SK-N-SH treated with all-trans-retinoic acid at 6 μM for 48 hours (cell line): ENCODE measurements around the gene PHLDA1.

Experiments
- ATAC-seq: fragments of 200-7000 bp; cut with Tn5 transposase; 3 replicates; pipeline ENCODE4 v1.9.1; 2020; ENCODE audit warnings: mild to moderate bottlenecking, moderate library complexity
- ARNTL ChIP-seq: fragments of 450-650 bp; formaldehyde crosslinking; IDR thresholded peaks from 2 replicates; pipeline ENCODE4 v1.5.0; 2020; ENCODE audit warnings: low read depth, mild to moderate bottlenecking, moderate library complexity, borderline replicate concordance
- BACH2 ChIP-seq: fragments of 250-450 bp; sonication (Bioruptor Pico); IDR thresholded peaks from 2 replicates; pipeline ENCODE4 v1.9.0; 2021; ENCODE audit warnings: mild to moderate bottlenecking, borderline replicate concordance
- CSDC2 ChIP-seq: fragments of 250-450 bp; sonication (Bioruptor Pico); IDR thresholded peaks from 2 replicates; pipeline ENCODE4 v1.5.0; 2020; ENCODE audit warnings: mild to moderate bottlenecking, moderate library complexity
- ESRRG ChIP-seq: fragments of 250-450 bp; sonication (Bioruptor Pico); IDR thresholded peaks from 2 replicates; pipeline ENCODE4 v1.6.1; 2021; ENCODE audit warnings: mild to moderate bottlenecking
- GLIS3 ChIP-seq: fragments of 250-450 bp; sonication (Bioruptor Pico); IDR thresholded peaks from 2 replicates; pipeline ENCODE4 v1.5.0; 2020; ENCODE audit warnings: mild to moderate bottlenecking, moderate library complexity
- OSR1 ChIP-seq: fragments of 250-450 bp; sonication (Bioruptor Pico); IDR thresholded peaks from 2 replicates; pipeline ENCODE4 v1.8.0; 2022; ENCODE audit warnings: moderate library complexity, mild to moderate bottlenecking, inconsistent platforms
- PATZ1 ChIP-seq: fragments of 250-450 bp; sonication (Bioruptor Pico); IDR thresholded peaks from 2 replicates; pipeline ENCODE4 v1.8.0; 2020; ENCODE audit warnings: mild to moderate bottlenecking, moderate library complexity, borderline replicate concordance
- PPARA ChIP-seq: fragments of 250-450 bp; sonication (Bioruptor Pico); IDR thresholded peaks from 2 replicates; pipeline ENCODE4 v1.5.0; 2020; ENCODE audit warnings: mild to moderate bottlenecking, borderline replicate concordance
- RARB ChIP-seq: fragments of 250-450 bp; sonication (Bioruptor Pico); IDR thresholded peaks from 2 replicates; pipeline ENCODE4 v1.8.0; 2021; ENCODE audit warnings: mild to moderate bottlenecking, moderate library complexity
- SNAI2 ChIP-seq: fragments of 250-450 bp; sonication (Bioruptor Pico); IDR thresholded peaks from 2 replicates; pipeline ENCODE4 v1.5.0; 2020; ENCODE audit warnings: mild to moderate bottlenecking, moderate library complexity
- TCF4 ChIP-seq: fragments of 250-450 bp; sonication (Bioruptor Pico); IDR thresholded peaks from 2 replicates; pipeline ENCODE4 v1.8.0; 2021; ENCODE audit warnings: mild to moderate bottlenecking, moderate library complexity, borderline replicate concordance
- TOX ChIP-seq: fragments of 250-450 bp; sonication (Bioruptor Pico); IDR thresholded peaks from 2 replicates; pipeline ENCODE4 v1.8.0; 2021; ENCODE audit warnings: mild to moderate bottlenecking, moderate library complexity, borderline replicate concordance
- TSHZ2 ChIP-seq: fragments of 250-450 bp; sonication (Bioruptor Pico); IDR thresholded peaks from 2 replicates; pipeline ENCODE4 v1.5.0; 2020; ENCODE audit warnings: mild to moderate bottlenecking, moderate library complexity
- ZC3H10 ChIP-seq: fragments of 250-450 bp; sonication (Bioruptor Pico); IDR thresholded peaks from 2 replicates; pipeline ENCODE4 v1.5.1; 2021; ENCODE audit warnings: mild to moderate bottlenecking, moderate library complexity
- ZFP3 ChIP-seq: fragments of 250-450 bp; sonication (Bioruptor Pico); IDR thresholded peaks from 2 replicates; pipeline ENCODE4 v1.5.0; 2020; ENCODE audit warnings: mild to moderate bottlenecking, moderate library complexity
- ZFP30 ChIP-seq: fragments of 450-650 bp; formaldehyde crosslinking; IDR thresholded peaks from 2 replicates; pipeline ENCODE4 v1.5.0; 2022; ENCODE audit warnings: mild to moderate bottlenecking, moderate library complexity
- ZNF565 ChIP-seq: fragments of 450-650 bp; formaldehyde crosslinking; conservative IDR thresholded peaks from 2 replicates; pipeline ENCODE4 v1.5.0; 2020; ENCODE audit warnings: low read depth, mild to moderate bottlenecking, moderate library complexity
- ZNF70 ChIP-seq: fragments of 450-650 bp; formaldehyde crosslinking; IDR thresholded peaks from 2 replicates; pipeline ENCODE4 v1.5.0; 2020; ENCODE audit warnings: mild to moderate bottlenecking, moderate library complexity
- ZNF8 ChIP-seq: fragments of 450-650 bp; formaldehyde crosslinking; IDR thresholded peaks from 2 replicates; pipeline ENCODE4 v1.5.0; 2020; ENCODE audit warnings: mild to moderate bottlenecking, moderate library complexity
- TF ChIP-seq, protein P1 (sequence below): fragments of 250-450 bp; sonication (Bioruptor Pico); IDR thresholded peaks from 2 replicates; pipeline ENCODE4 v1.5.1; 2021; ENCODE audit warnings: mild to moderate bottlenecking, moderate library complexity
- TF ChIP-seq, protein P2 (sequence below): fragments of 250-450 bp; sonication (Bioruptor Pico); IDR thresholded peaks from 2 replicates; pipeline ENCODE4 v1.8.0; 2021; ENCODE audit warnings: low read depth, mild to moderate bottlenecking, moderate library complexity, borderline replicate concordance
- TF ChIP-seq, protein P3 (sequence below): fragments of 250-450 bp; sonication (Bioruptor Pico); IDR thresholded peaks from 2 replicates; pipeline ENCODE4 v1.5.1; 2020; ENCODE audit warnings: low read depth, mild to moderate bottlenecking, moderate library complexity

Gene PHLDA1

GRCh38 chr12:76020281-76020680 is 11.3 kb downstream of the PHLDA1 start:
- no peak for TF ChIP-seq OSR1 (CRISPR knock-in tag)
- no peak for TF ChIP-seq ARNTL (CRISPR knock-in tag)
- TF ChIP-seq PPARA (CRISPR knock-in tag): no peak
- TF ChIP-seq SNAI2 (CRISPR knock-in tag): no peak
- no peak for TF ChIP-seq BACH2 (CRISPR knock-in tag)
- TF ChIP-seq, protein P1, sequence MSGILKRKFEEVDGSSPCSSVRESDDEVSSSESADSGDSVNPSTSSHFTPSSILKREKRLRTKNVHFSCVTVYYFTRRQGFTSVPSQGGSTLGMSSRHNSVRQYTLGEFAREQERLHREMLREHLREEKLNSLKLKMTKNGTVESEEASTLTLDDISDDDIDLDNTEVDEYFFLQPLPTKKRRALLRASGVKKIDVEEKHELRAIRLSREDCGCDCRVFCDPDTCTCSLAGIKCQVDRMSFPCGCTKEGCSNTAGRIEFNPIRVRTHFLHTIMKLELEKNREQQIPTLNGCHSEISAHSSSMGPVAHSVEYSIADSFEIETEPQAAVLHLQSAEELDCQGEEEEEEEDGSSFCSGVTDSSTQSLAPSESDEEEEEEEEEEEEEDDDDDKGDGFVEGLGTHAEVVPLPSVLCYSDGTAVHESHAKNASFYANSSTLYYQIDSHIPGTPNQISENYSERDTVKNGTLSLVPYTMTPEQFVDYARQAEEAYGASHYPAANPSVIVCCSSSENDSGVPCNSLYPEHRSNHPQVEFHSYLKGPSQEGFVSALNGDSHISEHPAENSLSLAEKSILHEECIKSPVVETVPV (CRISPR knock-in tag): no peak
- TF ChIP-seq, protein P2, sequence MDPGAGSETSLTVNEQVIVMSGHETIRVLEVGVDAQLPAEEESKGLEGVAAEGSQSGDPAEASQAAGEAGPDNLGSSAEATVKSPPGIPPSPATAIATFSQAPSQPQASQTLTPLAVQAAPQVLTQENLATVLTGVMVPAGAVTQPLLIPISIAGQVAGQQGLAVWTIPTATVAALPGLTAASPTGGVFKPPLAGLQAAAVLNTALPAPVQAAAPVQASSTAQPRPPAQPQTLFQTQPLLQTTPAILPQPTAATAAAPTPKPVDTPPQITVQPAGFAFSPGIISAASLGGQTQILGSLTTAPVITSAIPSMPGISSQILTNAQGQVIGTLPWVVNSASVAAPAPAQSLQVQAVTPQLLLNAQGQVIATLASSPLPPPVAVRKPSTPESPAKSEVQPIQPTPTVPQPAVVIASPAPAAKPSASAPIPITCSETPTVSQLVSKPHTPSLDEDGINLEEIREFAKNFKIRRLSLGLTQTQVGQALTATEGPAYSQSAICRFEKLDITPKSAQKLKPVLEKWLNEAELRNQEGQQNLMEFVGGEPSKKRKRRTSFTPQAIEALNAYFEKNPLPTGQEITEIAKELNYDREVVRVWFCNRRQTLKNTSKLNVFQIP (CRISPR knock-in tag): no peak
- TF ChIP-seq TSHZ2 (CRISPR knock-in tag): no peak
- no peak for TF ChIP-seq ESRRG (CRISPR knock-in tag)
- no peak for TF ChIP-seq PATZ1
- TF ChIP-seq ZNF565 (CRISPR knock-in tag): no peak
- no peak for TF ChIP-seq TOX (CRISPR knock-in tag)
- TF ChIP-seq ZNF8: no peak
- no peak for TF ChIP-seq ZNF70 (CRISPR knock-in tag)
- no peak for TF ChIP-seq ZFP3 (CRISPR knock-in tag)
- TF ChIP-seq ZFP30 (CRISPR knock-in tag): no peak
- TF ChIP-seq, protein P3, sequence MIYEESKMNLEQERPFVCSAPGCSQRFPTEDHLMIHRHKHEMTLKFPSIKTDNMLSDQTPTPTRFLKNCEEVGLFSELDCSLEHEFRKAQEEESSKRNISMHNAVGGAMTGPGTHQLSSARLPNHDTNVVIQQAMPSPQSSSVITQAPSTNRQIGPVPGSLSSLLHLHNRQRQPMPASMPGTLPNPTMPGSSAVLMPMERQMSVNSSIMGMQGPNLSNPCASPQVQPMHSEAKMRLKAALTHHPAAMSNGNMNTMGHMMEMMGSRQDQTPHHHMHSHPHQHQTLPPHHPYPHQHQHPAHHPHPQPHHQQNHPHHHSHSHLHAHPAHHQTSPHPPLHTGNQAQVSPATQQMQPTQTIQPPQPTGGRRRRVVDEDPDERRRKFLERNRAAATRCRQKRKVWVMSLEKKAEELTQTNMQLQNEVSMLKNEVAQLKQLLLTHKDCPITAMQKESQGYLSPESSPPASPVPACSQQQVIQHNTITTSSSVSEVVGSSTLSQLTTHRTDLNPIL (CRISPR knock-in tag): no peak
- no peak for TF ChIP-seq GLIS3
- TF ChIP-seq CSDC2: no peak
- peak; percentile 30 for ATAC-seq

- no peak for ATAC-seq
- TF ChIP-seq ZFP30 (CRISPR knock-in tag): no peak
- TF ChIP-seq ZNF8: no peak
- TF ChIP-seq CSDC2: no peak
- TF ChIP-seq, protein P1 (CRISPR knock-in tag): no peak
- TF ChIP-seq, protein P3 (CRISPR knock-in tag): no peak
- no peak for TF ChIP-seq TOX (CRISPR knock-in tag)
- TF ChIP-seq ZFP3 (CRISPR knock-in tag): no peak
- no peak for TF ChIP-seq GLIS3
- TF ChIP-seq ESRRG (CRISPR knock-in tag): no peak
- TF ChIP-seq BACH2 (CRISPR knock-in tag): no peak
- TF ChIP-seq RARB (CRISPR knock-in tag): no peak
- no peak for TF ChIP-seq ZC3H10
- TF ChIP-seq TCF4 (CRISPR knock-in tag): no peak
- no peak for TF ChIP-seq ZNF70 (CRISPR knock-in tag)
- TF ChIP-seq, all 23 proteins: peak for 0
These were observed 12.9 kb downstream of the PHLDA1 start for GRCh38 chr12:76018672-76019071.
